CD4-positive, alpha-beta T cell treated with Interleukin-4 for 4 hours (primary cell): ENCODE data around the gene VPS18.
"Not testable (repeated sequence)": the region's sequence is repeated elsewhere in the genome, so short reads cannot be mapped to it uniquely, and the experiment has no call there.

Experiments
- DNase-seq: peaks from one replicate; pipeline ENCODE4 v3.0.0-alpha.2; 2020

VPS18 gene, protein sequence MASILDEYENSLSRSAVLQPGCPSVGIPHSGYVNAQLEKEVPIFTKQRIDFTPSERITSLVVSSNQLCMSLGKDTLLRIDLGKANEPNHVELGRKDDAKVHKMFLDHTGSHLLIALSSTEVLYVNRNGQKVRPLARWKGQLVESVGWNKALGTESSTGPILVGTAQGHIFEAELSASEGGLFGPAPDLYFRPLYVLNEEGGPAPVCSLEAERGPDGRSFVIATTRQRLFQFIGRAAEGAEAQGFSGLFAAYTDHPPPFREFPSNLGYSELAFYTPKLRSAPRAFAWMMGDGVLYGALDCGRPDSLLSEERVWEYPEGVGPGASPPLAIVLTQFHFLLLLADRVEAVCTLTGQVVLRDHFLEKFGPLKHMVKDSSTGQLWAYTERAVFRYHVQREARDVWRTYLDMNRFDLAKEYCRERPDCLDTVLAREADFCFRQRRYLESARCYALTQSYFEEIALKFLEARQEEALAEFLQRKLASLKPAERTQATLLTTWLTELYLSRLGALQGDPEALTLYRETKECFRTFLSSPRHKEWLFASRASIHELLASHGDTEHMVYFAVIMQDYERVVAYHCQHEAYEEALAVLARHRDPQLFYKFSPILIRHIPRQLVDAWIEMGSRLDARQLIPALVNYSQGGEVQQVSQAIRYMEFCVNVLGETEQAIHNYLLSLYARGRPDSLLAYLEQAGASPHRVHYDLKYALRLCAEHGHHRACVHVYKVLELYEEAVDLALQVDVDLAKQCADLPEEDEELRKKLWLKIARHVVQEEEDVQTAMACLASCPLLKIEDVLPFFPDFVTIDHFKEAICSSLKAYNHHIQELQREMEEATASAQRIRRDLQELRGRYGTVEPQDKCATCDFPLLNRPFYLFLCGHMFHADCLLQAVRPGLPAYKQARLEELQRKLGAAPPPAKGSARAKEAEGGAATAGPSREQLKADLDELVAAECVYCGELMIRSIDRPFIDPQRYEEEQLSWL

DNA sequence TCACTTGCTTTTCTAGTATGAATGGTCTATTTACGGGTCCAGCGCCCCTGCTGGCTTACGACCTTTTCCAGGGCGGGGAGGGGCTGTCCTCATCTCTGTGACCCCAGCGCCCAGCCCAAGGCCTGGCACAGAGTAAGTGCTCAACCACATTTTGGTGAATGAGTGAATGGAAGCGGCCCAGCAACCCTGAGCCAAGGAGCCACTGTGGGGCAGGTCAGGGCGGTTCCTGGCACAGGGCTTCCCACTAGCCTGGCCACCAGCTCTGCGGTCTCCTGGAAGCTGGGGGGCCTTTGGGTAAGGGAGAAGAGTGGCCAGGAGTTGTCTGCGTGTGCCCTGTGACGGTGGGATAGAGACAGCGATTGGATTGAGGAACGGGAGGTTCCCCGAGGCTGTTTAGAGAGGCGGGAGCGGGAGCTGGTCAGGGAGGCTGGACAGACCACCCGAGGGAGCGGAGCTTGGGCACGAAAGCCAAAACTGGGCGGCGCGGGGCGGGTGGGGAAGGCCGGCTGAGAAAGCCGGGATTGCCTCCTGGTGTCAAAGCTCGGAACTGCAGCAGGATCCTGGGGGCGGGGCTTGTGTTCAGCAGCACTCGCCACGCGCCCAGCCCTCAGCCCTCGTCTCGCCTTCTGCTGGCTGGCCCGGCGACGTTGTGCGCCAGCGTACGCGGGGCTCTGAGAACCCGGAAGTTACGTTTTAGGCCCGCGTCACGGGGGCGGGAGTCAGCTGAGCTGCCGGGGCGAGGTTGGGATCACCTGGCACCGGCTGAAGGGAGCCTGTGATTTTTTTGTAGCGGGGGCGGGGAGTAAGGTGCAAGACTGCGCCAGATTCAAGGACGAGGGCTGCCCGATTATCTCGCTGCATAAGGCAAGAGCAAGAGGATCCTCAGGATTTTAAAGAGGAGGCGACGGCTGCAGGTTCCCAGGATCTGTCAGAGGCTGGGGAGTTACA lies at the start of gene VPS18:
Gene VPS18 (plus strand): TSS at position 718 of the 948 bp plus-strand sequence. CDS start 319 bp downstream, outside the sequence.
- DNase-seq: peak; percentile 96

DNA sequence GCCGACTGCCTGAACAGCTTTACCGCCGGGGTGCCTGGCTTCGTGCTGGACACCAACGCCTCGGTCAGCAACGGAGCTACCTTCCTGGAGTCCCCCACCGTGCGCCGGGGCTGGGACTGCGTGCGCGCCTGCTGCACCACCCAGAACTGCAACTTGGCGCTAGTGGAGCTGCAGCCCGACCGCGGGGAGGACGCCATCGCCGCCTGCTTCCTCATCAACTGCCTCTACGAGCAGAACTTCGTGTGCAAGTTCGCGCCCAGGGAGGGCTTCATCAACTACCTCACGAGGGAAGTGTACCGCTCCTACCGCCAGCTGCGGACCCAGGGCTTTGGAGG lies 49.6 kb upstream of the VPS18 start:
- peak; percentile 14 for DNase-seq

DNA sequence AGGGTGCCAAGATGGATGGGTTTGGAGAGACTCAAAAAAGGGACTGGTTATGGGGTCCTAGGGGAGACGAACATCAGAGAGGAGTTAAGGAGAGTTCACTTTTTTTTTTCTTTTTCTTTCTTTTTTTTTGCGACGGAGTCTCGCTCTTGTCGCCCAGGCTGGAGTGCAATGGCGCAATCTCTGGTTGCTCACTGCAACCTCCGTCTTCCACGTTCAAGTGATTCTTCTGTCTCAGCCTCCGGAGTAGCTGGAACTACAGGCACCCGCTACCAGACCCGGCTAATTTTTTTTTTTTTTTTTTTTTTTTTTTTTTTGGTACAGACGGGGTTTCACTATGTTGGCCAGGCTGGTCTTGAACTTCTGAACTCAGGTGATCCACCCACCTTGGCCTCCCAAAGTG lies 49.2 kb upstream of the VPS18 start:
- DNase-seq: no peak

DNA sequence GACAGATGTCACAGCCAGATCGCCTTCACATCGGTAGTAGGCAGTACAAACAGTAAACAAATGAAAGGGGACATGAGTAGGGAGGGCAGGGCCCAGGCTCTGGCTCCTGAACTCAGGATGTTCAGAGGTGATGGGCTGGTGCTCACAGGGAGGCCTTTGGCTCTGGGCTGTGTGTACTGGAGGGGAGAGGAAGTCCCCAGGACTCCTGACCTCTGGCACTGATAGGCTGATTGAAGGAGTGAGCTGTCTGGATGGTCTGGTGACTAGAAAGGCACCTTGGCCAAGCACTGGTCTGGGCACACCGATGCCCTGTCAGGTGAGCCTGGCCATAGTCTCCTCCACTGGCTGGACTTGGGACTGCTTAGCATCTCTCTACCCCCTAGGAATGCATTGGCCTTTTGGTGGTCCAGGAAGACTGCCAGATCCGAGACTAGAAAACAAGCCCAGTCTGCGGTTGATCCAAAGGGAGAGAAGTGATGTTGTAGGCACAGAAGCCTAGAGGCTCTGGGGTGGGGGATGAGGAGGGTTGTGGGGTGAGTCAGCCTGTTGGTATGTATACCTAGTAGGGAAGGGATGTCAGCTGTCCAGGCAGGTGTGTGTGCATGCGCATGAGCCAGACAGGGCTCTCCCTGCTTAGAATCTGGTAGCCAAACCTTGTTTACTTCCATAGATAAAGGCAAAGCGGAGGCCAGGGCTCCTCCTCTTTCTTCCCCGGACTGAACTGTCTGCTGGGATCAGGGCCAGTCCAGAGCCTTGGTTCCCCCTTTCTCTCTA lies 48.6 kb upstream of the VPS18 start:
- DNase-seq: no peak

DNA sequence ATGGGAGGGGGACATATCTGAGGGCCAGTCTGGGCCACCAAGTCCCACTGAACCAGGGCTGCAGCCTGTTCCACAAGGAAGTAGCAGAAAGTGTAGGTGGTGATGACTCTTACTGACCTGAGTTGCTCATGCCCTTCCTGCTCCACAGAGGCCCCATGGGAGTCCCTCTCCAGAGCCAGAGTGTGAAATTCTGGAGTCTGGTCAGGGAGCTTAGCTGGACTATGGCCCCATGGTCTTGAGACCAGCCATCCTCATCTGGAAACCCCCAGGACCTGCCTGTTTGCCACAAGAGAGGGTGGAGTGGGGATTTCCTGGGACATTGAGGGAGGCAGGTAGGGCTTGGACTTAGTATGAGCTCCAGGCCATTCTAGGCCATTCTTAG lies 47.4 kb upstream of the VPS18 start:
- no peak for DNase-seq

DNA sequence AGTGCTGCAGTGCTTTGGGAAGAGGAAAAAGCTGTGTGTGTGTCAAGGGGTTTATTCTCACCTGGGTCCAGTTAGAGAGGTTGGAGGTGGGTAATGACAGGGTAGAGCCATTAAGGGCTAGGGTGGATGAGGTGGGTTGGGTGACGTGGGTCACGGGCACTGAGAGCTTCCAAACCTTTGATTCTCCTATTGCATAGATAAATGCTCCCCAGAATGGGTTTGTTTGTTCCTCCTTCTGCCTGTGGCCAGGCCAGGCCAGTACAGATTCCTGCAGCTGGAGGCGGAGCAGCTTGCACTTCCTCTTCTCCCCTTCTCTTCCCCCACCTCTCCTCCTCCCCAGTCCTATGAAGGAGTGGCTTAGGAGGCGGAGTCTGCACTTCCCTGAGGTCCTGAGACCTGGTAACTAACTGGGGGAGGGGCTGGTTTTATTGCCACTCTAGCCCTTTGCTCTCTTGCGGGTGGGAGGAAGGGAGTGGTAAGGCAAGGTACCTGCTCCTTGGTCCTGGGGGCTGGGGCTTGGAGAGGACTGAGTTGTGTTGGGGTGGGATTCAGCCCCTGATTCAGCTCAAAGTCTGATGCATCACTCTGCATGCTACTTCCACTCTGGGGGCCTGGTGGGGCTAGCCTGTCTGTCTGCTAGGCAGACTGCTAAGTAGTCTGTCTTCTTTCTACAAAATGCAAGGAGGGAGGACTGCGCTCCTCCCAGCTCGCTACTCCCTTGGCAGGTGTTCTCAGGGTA lies 46.9 kb upstream of the VPS18 start:
- DNase-seq: peak; percentile 13

DNA sequence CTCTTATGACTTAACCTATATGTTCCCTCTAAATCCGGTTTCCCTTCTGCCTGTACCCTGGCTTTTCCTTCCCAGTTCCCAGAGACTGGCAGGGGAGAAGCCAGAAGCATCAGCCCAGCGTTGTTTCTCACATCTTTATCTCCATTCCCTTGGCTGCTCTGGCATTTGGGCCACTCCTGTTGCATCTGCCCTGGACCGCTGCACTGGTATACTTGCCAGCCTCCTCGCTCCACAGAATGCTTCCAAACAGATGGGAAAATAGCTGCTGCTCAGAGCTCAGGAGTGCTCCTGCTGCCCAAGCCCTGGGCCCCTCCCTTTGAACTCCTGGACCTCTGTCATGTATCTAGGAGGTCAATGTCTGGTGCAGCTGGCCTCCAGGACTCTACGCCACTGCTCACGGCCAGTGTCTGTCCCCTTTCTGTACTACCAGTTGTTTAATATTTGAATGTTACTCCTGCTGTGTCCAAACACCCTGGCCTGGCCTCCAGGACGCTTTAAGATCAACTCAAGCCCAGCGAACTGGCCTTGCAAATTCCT lies 43.6 kb upstream of the VPS18 start:
- no peak for DNase-seq

DNA sequence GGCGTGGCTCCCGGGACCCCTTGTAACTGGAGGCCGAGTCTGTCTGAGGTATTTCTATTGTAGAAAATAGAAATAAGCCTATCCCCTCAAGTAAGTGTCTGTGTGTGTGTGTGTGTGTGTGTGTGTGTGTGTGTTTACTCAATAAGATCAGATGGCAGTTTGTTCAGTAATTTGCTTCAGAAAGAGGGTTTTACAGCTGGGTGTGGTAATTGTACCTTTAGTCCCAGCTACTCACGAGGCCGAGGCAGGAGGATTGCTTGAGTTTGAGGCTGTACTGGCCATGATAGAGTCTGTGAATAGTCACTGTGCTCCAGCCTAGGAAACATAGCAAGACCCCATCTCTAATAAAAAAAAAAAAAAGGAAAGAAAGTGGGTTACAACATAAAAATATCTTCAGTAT lies 41.7 kb upstream of the VPS18 start:
- no peak for DNase-seq

DNA sequence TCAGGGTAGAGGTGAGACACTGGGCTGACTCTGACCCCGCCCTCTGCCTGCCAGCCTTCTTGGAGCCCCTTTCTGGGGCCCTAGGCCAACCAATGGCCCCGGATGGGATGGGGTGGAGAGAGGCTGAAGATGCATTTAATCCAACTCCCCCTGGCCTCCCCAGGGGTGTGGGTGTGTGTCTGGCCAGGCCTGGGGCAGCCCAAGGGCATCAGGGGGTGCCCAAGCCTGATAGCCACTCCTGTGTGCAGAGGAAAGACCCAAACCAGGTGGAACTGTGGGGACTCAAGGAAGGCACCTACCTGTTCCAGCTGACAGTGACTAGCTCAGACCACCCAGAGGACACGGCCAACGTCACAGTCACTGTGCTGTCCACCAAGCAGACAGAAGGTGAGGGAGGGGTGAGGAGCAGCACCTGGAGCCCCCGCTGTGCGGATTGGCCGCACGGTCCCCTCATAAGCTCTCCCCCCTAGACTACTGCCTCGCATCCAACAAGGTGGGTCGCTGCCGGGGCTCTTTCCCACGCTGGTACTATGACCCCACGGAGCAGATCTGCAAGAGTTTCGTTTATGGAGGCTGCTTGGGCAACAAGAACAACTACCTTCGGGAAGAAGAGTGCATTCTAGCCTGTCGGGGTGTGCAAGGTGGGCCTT lies 40.9 kb upstream of the VPS18 start:
- no peak for DNase-seq

DNA sequence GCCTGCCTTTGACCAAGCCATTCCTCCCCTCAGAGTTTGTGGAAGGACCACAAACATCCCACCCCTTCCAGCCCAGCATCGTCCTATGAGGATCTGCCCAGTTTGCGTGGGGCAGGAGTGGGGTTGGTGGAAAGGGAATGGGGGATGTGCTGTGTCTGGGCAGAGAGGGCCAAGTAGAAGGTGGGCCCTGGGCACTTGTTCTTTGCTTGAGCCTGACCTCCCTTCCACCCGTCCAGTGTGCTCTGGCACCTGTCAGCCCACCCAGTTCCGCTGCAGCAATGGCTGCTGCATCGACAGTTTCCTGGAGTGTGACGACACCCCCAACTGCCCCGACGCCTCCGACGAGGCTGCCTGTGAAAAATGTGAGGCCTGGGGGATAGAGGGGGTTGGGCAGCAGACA lies 40.1 kb upstream of the VPS18 start:
- no peak for DNase-seq

DNA sequence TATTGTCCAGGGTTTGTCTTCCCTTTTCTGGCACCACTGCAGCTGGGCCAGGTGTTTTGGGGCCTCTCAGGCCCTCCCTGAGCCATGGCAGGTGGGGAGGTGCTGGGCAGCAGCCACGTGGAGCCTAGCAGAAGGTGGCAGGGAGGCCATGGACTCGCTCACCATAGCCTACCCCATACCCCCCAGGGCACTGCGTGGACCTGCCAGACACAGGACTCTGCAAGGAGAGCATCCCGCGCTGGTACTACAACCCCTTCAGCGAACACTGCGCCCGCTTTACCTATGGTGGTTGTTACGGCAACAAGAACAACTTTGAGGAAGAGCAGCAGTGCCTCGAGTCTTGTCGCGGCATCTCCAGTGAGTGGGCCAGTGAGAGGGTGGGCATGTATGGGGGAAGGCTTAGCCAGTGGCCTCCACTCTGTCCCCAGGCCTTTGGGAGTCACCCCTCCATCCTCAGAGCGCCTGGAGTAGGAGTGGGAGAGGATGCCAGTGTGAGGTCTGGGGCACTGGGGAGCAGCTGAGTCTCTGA lies 38.5 kb upstream of the VPS18 start:
- DNase-seq: no peak

DNA sequence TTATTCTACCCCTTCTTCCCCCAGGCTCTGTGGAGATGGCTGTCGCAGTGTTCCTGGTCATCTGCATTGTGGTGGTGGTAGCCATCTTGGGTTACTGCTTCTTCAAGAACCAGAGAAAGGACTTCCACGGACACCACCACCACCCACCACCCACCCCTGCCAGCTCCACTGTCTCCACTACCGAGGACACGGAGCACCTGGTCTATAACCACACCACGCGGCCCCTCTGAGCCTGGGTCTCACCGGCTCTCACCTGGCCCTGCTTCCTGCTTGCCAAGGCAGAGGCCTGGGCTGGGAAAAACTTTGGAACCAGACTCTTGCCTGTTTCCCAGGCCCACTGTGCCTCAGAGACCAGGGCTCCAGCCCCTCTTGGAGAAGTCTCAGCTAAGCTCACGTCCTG lies 37.5 kb upstream of the VPS18 start:
- no peak for DNase-seq

DNA sequence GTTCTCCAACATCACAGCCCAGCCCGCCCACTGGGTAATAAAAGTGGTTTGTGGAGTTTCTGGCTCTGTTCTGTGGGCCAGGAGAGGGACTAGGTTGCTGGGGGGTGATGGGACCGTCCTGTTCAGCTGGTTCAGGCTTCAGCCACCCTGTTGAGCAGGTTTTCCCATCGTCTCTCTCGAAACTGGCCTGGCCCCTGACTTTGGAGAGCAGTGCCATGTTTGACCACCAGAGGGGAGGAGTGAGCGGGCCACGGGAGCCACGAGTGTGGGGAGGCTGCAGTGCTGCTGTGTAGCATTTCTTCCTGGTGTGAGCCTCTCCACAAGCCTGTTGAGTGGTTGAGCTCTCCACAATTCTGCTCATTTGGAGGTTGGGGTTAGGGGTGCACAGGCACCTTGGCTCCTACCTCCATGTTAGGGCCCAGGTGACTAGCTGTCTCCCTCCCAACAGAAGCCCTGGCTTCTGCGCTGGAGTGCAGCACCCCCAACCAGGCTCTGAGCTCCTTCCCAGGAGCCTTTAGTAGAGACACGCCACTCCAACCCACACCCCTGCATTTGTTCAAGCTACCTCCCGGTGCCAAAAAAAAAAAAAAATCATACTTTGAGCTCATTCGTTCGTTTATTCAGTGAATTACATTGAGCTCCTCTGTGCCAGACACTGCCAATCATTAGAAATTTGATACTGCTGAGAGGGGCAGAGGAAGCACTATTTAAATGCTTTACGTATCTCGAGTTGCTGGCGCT lies 36.5 kb upstream of the VPS18 start:
- peak; percentile 69 for DNase-seq

DNA sequence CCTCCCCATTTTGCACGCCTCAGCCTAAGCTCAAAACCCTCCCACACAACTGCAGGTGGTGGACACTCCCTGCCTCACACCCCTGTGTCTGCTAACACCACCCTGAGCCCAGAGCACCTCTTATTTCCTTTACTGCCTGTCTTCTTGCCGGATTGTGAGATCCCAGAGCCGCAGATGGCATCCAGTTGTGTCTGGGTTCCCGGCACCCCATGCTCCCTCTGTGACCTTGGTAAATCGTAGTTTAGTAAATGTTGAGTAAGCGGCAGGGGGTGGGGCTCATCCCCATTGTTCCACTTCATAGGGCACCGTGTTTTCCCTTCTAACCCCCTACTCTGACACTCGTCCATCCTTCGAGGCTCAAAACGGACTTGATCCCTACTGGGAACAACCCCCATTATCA lies 35.5 kb upstream of the VPS18 start:
- DNase-seq: no peak

DNA sequence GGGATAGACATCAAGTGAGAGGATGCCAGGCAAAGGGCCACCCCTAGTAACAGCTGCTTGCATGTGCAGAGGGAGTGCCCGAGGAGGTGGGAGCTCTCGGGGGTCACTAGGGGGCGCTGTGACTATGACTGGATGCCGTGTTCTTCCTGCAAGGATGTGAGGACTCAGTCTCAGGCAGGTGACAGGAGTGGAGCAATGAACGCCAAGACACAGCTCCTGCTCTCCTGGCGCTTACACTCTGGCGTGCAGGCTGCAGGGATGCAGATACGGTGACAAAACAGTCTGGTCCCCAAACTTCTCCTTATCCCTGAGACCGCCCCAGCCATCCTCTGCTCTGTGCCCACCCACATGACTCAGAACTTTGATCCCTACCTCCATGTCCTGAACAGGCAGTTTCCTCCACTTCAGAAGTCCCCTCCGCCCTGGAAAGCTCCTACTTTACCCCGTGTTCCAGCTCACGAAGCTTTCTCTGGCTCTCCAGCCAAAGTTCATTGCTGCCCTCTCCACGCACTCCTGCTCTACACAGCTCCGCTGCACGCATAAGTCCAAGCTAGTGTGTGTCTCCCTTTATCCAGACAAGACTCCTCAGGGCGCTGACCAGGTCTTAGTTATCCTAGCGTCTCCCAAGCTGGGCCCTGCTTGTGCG lies 34.9 kb upstream of the VPS18 start:
- peak; percentile 74 for DNase-seq

DNA sequence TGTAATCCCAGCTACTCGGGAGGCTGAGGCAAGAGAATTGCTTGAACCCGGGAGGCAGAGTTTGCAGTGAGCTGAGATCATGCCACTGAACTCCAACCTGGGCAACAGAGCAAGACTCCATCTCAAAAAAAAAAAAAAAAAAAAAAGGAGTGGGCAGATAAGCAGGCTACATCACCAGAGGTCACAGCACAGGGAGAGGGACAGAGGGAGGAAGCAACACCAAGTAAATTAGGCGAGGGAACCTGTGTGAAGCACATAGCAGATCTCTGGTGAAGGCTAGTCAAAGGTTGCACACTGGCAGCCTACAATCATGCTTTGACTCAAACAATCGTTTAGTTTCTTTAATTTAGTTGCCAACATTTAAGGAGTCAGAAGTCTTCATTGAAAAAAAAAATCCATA lies 33.1 kb upstream of the VPS18 start:
- DNase-seq: not testable (repeated sequence)

DNA sequence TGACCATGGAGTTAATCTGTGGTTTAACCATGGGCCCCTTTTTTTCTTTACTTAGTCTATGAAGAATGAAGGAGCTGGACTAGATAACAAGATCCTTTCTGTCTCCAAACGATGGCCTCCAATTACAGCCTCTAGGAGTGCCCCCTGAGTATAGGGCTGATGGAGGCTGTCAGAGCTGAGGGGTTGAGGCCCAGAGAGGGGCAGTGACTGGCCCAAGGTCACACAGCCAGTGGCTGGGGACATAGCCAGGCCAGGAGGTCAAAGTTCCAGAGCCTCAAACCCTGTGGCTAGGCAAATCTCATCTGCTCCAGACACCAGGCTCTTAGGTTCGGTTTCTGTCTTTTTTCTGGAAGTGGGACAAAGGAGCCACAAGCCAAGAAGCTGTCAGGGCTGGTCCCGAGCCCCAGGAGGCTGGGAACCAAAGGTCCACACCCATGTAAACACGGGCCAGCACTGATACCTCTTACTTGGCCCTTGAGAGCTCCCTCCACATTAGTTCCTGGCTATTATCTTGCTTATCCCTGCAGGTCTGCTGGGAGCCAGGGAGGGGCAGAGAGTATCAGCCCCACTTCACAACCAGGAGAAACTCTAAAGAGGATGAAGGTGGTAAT lies 30.5 kb upstream of the VPS18 start:
- no peak for DNase-seq

DNA sequence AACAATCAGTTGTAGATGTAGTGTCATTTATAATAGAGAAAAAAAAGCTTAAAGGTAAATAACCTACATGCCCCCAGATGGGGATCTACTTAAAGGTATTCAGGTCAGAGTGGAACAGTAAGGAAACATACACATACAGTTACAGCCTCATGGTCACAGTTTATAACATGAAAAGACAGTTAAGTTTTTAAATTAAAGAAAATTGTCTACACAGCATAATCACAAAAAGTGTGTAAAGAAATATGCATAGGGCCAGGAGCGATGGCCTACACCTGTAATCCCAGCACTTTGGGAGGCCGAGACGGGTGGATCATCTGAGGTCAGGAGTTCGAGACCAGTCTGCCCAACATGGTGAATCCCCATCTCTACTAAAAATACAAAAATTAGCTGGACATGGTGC lies 27.1 kb upstream of the VPS18 start:
- DNase-seq: no peak

DNA sequence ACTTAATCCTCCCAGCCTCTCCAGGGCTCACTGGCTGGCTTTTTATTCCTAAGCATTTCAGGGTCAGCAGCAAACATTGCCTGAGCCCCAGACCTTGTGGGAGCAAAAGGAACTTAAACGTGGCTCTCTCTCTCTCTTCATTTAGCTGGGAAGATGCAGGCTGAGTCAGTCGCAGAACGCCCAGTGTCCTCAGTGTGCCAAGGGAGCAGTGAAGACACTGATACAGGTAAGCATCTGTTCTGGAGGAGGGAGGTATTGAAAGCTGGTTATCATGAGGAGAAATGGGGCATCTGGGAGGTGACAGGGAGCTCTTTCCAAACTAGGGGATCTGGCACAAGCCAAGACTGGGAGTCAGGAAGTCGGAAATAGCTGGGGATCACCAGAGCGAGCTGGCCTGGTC lies 24.6 kb upstream of the VPS18 start:
- DNase-seq: no peak
